Anterior cingulate cortex (tissue), 58 donors: Measurements from ENCODE around the gene GRIP2.
A peak's percentile ranks its signal among the peaks of the same experiment; 100 is the strongest.

Source experiments
- DNase-seq, 58 donors: peaks; one replicate each; lab custom pipeline; 2025; lab: John Stamatoyannopoulos, UW

The GRIP2 gene

DNA sequence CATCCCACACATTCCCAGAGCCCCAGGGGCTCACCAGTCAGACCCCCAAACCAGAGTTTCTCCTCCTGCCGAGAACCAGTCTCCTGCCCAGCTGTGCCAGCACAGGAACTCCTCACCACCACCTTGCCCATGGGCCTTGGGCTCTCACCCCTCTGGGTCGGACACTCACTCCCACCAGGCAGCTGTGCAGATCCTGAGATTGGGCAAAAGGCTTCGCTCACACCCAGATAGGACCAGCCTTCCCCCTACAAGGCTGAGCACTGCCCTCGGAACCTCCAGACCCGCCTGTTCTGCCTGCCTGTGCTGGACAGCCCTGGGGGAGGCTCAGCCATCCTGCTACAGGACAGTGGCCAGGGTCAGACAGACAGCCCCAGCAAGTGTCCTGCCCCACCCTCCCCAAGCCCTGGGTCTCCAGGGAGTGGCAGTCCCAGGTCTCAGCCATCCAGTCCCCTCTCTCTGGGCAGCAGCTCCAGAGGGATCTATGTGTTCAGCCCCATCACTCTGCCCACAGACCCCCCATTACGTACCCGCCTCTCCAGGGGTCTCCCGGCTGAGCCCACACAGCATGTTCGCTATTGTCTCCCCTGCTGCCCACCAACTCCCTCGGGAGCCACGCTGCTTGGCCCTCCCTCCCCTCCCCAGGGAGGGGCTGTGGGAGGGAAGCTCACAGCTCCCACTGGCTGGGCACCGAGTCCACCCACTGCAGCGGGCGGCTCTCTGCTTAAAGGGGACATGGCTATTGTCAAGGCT lies at the start of gene GRIP2:
GRIP2 (minus strand) TSS at position 601 of the 750 bp plus-strand sequence; CDS start at position 567, 34 bp downstream.
- DNase-seq = peak in 4 of 58 donors; percentile 21 to 31 (median 24)

DNA sequence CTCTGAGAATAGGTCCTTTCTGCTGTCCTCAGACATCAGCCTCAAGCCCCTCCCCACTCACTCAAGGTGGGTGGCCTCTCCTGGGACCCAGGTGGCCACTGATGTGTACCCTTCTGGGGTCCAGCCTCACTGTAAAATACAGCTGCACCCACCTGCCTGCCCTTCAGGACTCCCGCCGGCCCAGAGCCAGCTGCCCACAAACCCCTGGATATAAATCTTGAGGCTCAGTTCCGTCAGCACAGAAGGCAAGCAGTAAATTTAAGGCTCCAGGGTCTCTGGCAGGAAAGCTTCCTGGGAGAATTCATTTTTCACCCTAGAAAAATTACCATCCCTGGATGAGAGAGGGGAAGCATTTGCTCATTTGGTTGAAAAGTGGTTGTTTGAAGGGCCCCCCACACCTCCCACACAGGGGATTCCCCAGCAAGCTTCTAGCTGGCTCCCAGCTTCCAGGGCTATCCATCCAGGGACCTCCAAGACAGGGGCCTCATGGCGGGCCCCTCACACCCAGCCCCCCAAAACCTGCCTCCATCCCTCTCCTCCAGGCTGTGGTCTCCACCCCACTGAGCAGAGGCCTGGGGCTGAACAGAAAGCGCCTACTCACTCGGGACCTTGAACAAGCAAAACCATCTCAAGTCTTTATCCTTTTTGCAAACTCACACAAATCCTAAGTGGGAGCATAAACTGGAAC lies 48.4 kb upstream of the GRIP2 start:
- DNase-seq = no peak

DNA sequence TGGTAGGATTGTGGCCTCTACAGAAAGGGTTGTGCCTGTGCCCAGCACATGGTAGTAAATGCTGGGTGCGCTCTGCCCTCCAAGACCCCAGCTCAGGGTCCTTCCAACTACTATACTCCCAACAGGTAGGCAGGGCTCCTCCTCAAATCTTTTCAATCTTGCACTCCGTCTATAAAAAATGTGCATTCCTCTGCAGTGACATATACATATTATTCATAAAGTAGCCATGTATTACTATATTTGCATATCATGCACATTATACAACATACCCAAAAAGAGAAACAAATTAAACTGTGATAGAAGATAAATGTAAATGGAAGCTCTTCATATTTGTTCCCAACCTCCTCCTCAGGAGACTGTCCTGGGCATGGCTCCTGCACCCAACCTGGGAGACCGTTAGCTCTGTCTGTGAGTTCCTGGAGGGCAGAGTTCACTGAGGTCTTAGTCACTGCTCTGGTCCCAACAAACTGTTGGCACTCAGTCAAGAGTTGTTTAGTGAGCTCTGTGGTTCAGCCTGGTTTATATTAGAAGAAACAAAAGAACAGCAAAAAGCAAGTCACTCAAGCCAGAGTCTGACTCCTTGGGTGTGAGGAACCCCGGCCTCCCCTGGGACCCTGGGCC lies 47.7 kb upstream of the GRIP2 start:
- no peak for DNase-seq

DNA sequence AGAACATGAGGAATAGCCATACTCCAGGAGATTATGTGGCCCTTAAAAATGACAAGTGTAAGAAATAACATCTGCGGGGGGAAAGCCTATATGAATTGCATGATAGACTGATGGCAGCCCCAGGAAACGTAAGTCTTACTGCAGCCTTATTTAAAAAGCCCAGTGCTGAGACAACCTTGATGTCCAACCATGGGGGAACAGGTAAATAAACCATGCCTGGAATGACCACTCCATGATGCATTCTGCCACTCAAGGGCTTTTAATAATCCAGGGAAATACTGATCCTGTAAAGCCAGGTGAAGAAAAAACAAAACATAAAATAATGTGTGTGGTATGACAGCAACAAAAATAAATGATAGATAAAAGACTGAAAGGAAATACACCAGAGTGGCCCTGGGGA lies 46.5 kb upstream of the GRIP2 start:
- no peak for DNase-seq

DNA sequence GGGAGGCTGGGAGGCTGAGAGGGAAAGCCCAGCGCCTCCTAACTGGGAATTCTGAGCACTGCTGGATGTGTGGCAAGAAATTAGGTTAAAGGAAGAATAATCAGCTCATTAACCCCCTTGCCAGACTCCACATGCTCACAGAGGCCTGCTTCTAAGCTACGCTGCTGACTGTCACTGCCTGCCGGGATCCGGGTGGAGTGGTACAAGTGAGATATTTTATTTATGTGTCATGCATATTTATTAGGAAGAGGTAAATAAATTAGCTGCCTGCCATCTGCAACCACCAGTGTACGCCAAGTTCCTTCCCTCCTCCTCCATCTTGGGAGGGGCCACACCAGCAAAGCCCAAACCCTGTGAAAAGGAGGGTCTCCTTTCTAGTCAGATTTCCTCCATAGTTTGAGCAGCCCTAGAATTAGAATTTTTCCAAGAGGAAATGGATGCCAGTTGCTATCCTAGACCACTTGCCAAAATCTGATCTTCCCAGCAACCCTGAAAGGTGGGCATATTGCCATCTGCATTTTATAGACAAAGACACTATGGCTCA lies 43.5 kb upstream of the GRIP2 start:
- DNase-seq = no peak

DNA sequence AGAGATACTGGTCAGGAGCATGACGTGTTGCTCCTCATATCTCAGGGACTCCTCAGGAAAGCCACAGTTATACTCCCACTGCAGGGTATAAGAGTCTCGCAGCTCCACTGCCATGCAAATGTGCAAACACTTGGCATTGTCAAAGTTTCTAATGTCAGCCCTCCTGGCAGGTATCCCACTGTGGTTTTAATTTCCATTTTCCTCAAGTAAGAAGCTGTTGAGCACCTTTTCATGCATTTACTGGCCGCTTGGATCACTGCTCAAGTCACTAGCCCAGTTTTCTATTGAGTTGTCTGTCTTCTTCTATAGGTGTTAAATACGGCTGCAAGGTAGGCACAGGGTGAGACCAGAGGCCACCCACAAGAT lies 41.9 kb upstream of the GRIP2 start:
- DNase-seq = no peak

DNA sequence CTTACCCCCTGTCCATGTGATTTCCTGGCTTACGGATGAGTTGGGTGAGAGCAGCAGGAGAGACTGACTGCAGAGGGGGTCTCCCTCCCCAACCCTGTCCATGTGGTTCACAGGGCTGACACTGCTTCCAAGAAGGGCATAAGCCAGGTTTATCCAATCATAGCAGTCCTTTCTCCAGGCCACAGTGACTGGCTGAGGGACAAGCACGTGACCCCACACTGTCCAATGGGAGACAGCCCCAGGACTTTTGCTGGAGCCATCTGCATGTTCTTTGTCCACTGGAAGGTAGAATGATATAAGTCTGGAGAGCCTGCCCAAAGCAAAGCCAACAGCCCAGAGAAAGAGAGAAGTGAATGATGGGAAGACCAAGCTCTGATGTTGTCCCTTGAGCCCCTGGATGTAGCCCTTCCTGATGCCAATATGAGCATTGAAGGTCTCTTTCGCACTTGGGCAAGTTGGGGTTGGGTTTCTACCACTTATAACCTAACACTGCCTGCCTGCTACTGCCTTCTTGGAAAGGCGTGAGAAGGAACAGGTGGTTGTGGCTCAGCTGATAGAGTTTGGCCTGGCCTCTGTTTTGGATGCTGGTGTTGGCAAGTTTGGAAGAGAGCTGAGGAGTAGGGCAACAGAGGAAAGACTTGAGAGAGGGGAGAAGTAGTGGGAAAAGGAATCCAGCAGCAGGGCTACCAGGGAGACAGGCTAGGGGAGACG lies 41.3 kb upstream of the GRIP2 start:
- DNase-seq = no peak

DNA sequence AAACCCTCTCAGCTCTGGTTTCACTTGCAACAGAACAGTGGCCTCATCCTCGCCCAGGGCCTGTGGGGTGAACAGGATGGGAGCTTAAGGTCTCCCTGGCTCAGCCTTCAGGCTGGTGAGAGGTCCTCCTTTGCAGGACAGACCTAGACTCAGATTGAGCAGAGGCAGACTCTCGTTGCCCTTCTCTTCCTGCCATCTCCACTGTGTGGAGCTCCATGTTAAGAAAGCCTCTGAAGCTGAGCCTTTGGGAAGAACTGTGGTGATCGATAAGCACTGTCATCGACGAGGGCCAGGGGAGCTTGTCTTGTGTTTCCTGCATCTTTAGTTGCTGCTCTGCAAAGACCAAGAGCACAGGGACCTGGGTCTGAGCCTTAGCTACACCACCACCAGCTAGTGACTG lies 37.8 kb upstream of the GRIP2 start:
- no peak for DNase-seq

DNA sequence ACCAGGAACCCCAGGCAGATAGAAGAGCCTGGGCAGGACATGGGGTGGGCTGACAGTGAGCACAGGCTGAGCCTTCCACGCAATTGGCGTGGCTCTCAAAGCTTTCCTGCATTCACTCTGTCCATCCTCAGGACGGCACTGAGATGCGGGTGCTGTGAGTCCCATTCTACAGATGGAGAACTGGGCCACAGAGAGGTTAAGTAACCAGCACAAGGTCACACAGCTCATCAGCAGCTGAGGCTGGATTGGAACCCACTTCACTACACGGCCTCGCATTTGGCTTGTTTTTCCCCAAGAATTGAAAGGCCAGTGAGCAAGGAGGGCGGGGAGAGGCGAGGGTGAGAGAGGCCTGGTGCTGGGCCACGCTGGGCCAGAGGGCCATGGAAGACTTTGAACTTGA lies 36.0 kb upstream of the GRIP2 start:
- DNase-seq = no peak

DNA sequence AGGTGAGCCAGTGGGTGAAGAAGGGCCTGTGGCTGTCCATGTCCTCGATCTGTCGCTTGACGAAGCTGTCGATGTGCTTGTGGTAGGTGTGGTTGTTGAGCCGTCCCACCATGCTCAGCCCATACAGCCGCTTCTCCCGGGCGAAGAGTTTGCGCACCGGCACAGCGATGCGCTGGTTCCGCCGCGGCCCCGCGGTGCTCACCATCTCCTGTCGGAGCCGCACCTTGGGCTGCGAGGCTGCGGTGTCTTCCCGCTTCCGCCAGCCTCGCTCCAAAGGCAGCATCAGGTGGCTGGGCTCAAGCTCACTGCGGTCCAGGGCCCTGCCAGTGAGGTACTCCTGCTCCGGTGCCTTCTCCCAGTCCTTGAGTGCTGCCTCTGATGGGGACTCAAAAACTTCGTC lies 34.0 kb upstream of the GRIP2 start:
- no peak for DNase-seq

DNA sequence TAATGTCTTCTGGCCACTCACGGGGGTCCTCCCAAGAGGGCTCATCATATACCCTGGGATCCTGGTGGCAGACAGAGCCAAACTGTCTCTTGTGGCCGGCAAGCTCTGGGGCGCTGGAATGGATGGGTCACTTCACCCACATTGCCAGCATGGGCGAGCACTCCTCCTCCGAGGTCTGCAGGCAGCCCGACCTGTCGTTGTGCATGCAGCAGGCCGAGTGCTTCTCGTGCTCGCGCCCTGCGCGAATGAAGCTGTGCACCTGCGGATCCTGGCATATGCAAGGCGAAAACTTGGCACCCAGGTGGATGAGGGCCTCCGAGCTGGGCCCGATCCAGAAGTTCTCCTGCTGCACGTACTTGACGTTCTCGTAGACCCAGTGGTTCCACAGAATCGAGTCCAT lies 33.6 kb upstream of the GRIP2 start:
- no peak for DNase-seq

DNA sequence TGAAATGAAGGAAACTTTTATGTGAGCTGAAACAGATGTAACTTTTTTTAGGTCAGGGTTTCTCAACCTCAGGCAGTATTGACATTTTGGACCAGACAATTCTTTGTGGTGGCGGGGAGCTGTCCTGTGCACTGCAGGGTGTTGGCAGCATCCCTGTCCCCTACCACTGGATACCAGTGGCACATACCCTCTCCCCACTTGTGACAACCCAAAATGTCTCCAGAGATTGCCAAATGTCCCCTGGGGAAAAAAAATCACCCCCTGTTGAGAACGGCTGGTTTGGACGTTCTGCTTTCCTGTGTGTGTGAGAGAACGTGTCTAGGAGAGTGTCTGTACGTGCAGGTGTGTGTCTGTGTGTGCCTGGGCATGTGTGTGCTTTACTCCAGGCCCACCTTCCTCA lies 30.7 kb upstream of the GRIP2 start:
- DNase-seq = no peak

DNA sequence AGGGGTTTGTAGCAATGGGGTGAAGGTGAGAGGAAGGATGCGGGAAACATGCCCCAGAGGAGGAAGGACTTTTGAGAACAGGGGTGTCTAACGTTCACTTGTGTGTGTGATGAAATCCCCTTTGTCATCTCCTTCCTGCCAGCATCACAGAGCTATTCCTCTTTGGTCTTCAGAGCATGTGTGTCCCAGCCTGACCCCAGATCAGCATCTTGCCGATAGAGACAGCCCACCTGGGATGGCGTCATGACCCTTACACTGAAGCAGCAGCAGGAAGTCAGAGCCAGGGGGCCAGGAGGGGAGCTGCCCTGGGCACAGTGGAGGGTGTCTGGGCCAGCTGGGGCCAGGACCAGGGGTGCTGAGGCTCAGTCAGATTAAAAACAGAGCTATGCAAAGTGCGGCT lies 29.9 kb upstream of the GRIP2 start:
- DNase-seq = no peak

DNA sequence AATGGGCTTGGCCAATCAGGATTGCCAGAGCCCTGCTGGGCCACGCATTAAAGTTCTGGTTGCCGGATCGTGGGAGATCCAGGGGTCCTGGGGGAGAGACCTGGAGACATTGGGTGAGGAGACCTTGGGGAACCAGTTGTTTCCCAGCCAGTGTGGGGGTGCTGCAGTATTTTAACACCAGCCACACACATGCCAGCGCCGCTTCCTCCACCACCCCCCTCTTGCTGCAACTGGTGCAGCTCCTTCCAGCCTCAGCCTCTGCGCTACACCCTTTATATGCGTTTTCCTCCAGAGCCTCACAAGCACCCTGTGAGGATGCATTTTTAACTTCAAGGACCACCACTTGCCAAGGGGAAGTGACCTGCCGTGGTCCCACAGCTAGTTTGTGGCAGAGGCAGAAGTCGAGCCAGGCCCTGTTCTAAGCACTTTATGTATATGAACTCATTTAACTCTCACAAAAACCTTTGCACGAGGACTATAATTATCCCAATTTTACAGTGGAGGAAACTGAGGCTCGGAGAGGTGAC lies 29.4 kb upstream of the GRIP2 start:
- no peak for DNase-seq

DNA sequence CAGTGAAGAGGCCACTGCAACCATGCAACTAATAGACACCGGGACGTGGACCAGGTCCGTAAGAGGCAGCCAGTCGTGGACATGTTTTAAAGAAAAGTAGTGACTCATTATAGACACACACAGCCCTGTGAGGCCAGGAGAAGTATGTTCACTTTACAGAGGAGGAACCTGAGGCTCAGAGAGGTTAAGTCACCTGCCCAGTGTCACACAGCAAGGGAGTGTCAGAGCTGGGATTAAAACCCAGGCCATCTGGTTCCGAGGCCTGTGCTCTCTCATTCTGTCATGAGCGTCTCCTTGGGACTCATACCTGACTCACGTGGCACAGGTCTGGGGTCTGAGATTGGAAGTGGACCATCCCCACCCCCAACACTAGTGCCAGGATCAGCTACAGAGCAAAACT lies 28.1 kb upstream of the GRIP2 start:
- no peak for DNase-seq

DNA sequence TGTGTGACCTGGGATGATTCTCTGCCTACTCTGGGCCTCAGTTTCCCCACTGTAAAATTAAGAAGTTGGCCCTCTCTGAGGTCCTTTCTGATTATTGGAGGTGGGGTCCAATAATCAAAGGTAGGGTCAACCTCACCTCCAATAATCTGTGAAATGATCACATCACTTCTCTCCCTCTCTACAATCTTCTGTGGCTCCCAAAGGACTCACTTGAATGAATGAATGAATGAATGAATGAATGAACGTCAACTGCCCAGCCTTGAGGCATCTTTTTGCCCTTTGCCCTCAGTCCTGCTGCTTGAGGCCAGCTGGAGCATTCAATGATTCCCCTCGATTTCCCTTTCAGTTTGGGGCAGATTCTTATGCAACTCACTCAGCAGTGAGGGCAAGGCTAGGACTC lies 26.7 kb upstream of the GRIP2 start:
- no peak for DNase-seq

DNA sequence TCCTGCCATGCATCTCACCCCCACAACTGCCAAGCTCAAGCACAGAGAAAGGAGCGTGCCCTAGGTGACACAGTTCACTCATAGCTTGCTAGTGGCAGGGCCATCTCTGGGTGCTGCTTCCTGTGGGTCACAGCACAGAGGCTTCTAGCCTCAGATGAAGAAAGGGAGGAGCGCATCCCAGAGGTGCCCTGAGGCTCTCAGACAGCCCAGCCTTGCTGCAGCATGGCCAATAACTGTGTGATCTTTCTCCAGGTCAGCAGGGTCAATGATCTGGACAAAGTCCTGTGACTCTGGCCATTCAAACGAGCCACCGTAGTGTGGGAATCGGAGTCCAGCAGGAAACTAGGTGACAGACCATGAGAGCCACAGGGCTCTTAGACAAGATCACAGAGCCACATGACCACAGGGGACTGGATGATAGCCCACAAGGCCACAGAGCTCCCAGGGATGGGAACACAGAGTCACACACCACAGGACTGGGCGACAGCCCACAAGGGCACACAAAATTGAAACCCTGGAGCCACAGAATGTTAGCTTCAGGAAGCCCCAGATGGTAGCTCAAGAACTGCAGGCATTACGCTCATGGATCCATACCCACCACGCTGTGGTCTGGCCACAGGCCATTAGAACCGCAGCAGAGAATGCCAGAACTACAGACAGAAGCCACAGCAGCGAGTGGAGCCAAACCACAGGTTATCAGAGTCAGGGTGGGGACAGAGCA lies 25.9 kb upstream of the GRIP2 start:
- no peak for DNase-seq

DNA sequence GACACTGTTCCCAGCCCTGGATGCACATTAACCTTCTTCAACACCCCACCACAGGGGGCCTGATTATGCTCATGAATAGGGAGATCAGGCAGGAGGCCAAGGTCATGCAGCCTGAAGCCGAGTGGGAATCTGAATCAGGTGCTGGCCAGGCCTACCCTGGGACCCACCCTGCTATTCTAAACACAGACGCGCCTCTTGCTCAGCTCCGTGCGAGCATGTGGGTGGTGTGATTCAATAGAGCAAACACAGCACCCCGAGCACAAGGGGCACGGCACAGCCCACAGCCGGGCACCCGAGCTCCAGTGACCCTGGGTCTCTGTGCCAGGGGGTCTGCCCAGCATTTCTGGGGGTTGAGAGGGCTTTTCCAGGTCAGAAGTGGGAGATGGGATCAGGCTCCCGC lies 24.6 kb upstream of the GRIP2 start:
- DNase-seq = no peak

DNA sequence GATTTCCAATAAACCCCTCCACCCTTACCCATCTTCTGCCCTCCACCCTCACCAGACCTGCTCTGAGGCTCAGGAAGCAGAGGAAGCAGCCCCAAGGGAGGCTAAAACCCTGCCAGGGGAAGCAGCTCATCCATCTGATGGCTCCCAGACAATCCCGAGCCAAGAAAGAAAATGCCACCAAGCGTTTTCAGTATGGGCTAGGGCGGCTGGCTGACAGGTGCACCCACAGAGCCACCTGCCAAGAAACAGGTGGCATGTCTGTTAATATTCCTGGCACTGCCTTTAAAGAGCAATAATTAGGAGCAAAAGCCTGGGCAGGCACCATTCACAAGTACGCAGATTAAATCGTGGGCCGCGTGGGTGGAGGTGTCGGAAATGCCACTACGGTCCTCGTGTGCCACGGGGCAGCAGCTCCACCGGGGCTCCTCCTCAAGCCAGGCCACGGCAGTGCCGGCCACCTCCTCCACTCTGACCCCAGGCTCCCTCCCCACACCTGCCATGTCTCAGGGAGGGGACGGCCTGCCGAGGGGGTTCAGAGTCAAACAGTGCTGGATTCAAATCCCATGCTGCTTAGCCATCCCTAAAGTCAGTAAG lies 23.9 kb upstream of the GRIP2 start:
- no peak for DNase-seq
